Keratinocyte (primary cell): ENCODE measurements around the gene MIEF1. TPM values are rescaled to one million over a fixed set of nuclear protein-coding genes. Genes with fewer than 3 reads are reported as not detected.

Experiments
- DNase-seq: peaks from one replicate; pipeline ENCODE4 v3.0.0-alpha.2; 2011; ENCODE audit warnings: low read depth, missing footprints, low spot score
- FAIRE-seq: peaks from 2 replicates; lab custom pipeline; 2011; peaks lifted over from hg19 to GRCh38; lab: Jason Lieb, UNC
- H2AFZ ChIP-seq: 2 replicates; pipeline ENCODE4 v1.6.0; 2012; ENCODE audit warnings: low read length, control low read depth, inconsistent platforms; ENCODE audit not compliant: control insufficient read depth
- H3K27ac ChIP-seq: 2 replicates; pipeline ENCODE4 v1.5.1; 2011; ENCODE audit warnings: low read length; ENCODE audit not compliant: control insufficient read depth, insufficient read depth
- H3K27me3 ChIP-seq: 3 replicates; pipeline ENCODE4 v1.6.0; 2011; ENCODE audit warnings: low read length; ENCODE audit not compliant: control insufficient read depth, insufficient read depth; ENCODE audit errors: extremely low read depth
- H3K36me3 ChIP-seq, 2 experiments: 2 replicates in 1 of 2; 3 replicates in 1 of 2; pipeline ENCODE4 v1.5.1; 2011; ENCODE audit warnings: low read length in 2 of 2, mild to moderate bottlenecking in 1 of 2; ENCODE audit not compliant: control insufficient read depth in 2 of 2, insufficient read depth in 2 of 2; ENCODE audit errors: extremely low read depth in 1 of 2
- H3K4me1 ChIP-seq: 3 replicates; pipeline ENCODE4 v1.5.1; 2011; ENCODE audit warnings: low read length; ENCODE audit not compliant: control insufficient read depth, insufficient read depth; ENCODE audit errors: extremely low read depth
- H3K4me2 ChIP-seq: 3 replicates; pipeline ENCODE4 v1.6.0; 2011; ENCODE audit warnings: low read depth, low read length; ENCODE audit not compliant: control insufficient read depth, insufficient read depth; ENCODE audit errors: extremely low read depth
- H3K4me3 ChIP-seq, 3 experiments: fragments of 200-600 bp in 1 of 3; sonication (generic) in 1 of 3; 2 replicates in 2 of 3; 3 replicates in 1 of 3; pipeline ENCODE4 v1.5.1; 2011 to 2016; ENCODE audit warnings: low read length in 3 of 3, mild to moderate bottlenecking in 3 of 3, control low read depth in 2 of 3, inconsistent platforms in 1 of 3, low read depth in 1 of 3, mixed read lengths in 1 of 3, mixed run types in 1 of 3, moderate library complexity in 1 of 3; ENCODE audit not compliant: control insufficient read depth in 2 of 3, insufficient read depth in 2 of 3; ENCODE audit errors: extremely low read depth in 1 of 3
- H3K79me2 ChIP-seq: 2 replicates; pipeline ENCODE4 v1.6.0; 2012; ENCODE audit warnings: low read length; ENCODE audit not compliant: control insufficient read depth, insufficient read depth
- H3K9ac ChIP-seq: 3 replicates; pipeline ENCODE4 v1.6.0; 2011; ENCODE audit warnings: low read length; ENCODE audit not compliant: control insufficient read depth, insufficient read depth; ENCODE audit errors: extremely low read depth
- H3K9me1 ChIP-seq: 3 replicates; pipeline ENCODE4 v1.6.0; 2011; ENCODE audit warnings: low read length; ENCODE audit not compliant: control insufficient read depth, insufficient read depth; ENCODE audit errors: extremely low read depth
- H3K9me3 ChIP-seq: 2 replicates; pipeline ENCODE4 v1.5.1; 2012; ENCODE audit warnings: low read depth, low read length; ENCODE audit not compliant: control insufficient read depth
- H4K20me1 ChIP-seq: 3 replicates; pipeline ENCODE4 v1.6.0; 2011; ENCODE audit warnings: low read length; ENCODE audit not compliant: control insufficient read depth, insufficient read depth; ENCODE audit errors: extremely low read depth
- CTCF ChIP-seq, 3 experiments: IDR thresholded peaks in 1 of 3; conservative IDR thresholded peaks in 1 of 3; optimal IDR thresholded peaks in 1 of 3; 2 replicates in 2 of 3; 3 replicates in 1 of 3; pipeline versions ENCODE3 to v1.5.1; 2011; ENCODE audit warnings: low read length in 3 of 3, mild to moderate bottlenecking in 3 of 3, moderate library complexity in 2 of 3, control low read depth in 1 of 3, inconsistent platforms in 1 of 3; ENCODE audit not compliant: insufficient read depth in 2 of 3; ENCODE audit errors: extremely low read depth in 1 of 3
- EZH2 ChIP-seq: IDR thresholded peaks from one replicate; pipeline ENCODE4 v1.6.1; 2012; ENCODE audit warnings: inconsistent platforms, mild to moderate bottlenecking, low read length, moderate library complexity
- dilution Hi-C: fragments of 300-500 bp; cut with MboI; formaldehyde crosslinking; loops from one replicate; pipeline ENCODE4 v1.7.0; 2020; ENCODE audit warnings: low sequenced_read_pairs; ENCODE audit not compliant: extremely low pct_ligation_motif_present
- polyA plus RNA-seq, 5 experiments: library from polyadenylated mRNA; depleted of rRNA in 3 of 5; stranded (reverse) in 3 of 5; stranded (forward) in 1 of 5; unstranded in 1 of 5; fragments of >200 nt; gene quantifications; 1 replicate in 1 of 5; 2 replicates in 3 of 5; 3 replicates in 1 of 5; pipeline versions ENCODE4 v1.2.1 to v1.2.3, GENCODE V29; 2011 to 2012; ENCODE audit warnings: missing spikeins in 2 of 5, low read depth in 1 of 5, low replicate concordance in 1 of 5

The MIEF1 gene
- polyA plus RNA-seq, 1 donor (not counting 4 experiments of a cell fraction or from before 2014, with no cell fraction given), result 18.4 TPM

GRCh38 chr22:39491696-39492095, 10.4 kb upstream of the MIEF1 start:
- Histone ChIP-seq H2AFZ (no peak overlapping the region), H3K9ac (no peak overlapping the region), H3K4me3 (no peak overlapping the region), H4K20me1 (no peaks in the 10 kb centered on the region), H3K27me3 (no peaks in the 10 kb centered on the region), H3K4me1 (no peaks in the 10 kb centered on the region), H3K9me1 (no peaks in the 10 kb centered on the region), H3K9me3 (no peaks in the 10 kb centered on the region), H3K4me2 (no peak overlapping the region), H3K27ac (no peak overlapping the region), H3K36me3 (no peaks in the 10 kb centered on the region), H3K79me2 (no peaks in the 10 kb centered on the region)
- no peak for FAIRE-seq
- dilution Hi-C loops, result no loop called here
- no peak for DNase-seq
- TF ChIP-seq CTCF (optimal IDR thresholded peaks at IDR 0.05 in 1 of 3, IDR thresholded peaks at IDR 0.05 in 1 of 3, conservative IDR thresholded peaks at IDR 0.05 in 1 of 3; ENCODE audit: extremely low read depth in 1 of 3, insufficient read depth in 2 of 3, low read length in 3 of 3), result no peak
- no peak for TF ChIP-seq EZH2

GRCh38 chr22:39492186-39492585, 9.9 kb upstream of the MIEF1 start:
- Histone ChIP-seq H3K27me3 (no peaks in the 10 kb centered on the region), H3K9me3 (no peaks in the 10 kb centered on the region), H3K4me1 (no peaks in the 10 kb centered on the region), H2AFZ (no peak overlapping the region), H3K9ac (no peak overlapping the region), H3K4me2 (no peak overlapping the region), H4K20me1 (no peaks in the 10 kb centered on the region), H3K9me1 (no peaks in the 10 kb centered on the region), H3K36me3 (no peaks in the 10 kb centered on the region), H3K27ac (no peak overlapping the region), H3K79me2 (no peaks in the 10 kb centered on the region), H3K4me3 (no peak overlapping the region)
- DNase-seq (no peak), FAIRE-seq (no peak)
- TF ChIP-seq CTCF (optimal IDR thresholded peaks at IDR 0.05 in 1 of 3, IDR thresholded peaks at IDR 0.05 in 1 of 3, conservative IDR thresholded peaks at IDR 0.05 in 1 of 3; ENCODE audit: extremely low read depth in 1 of 3, insufficient read depth in 2 of 3, low read length in 3 of 3) (no peak), EZH2 (no peak)
- dilution Hi-C loops, result no loop called here
